GM19351 (cell line): Measurements from ENCODE around the gene MAP4K3.

Experiments used
- ATAC-seq: cut with Tn5 transposase; IDR thresholded peaks from one replicate; pipeline ENCODE4 v1.9.1; 2021; ENCODE audit warnings: mild to moderate bottlenecking, moderate library complexity; ENCODE audit not compliant: unreplicated experiment

Gene MAP4K3

DNA sequence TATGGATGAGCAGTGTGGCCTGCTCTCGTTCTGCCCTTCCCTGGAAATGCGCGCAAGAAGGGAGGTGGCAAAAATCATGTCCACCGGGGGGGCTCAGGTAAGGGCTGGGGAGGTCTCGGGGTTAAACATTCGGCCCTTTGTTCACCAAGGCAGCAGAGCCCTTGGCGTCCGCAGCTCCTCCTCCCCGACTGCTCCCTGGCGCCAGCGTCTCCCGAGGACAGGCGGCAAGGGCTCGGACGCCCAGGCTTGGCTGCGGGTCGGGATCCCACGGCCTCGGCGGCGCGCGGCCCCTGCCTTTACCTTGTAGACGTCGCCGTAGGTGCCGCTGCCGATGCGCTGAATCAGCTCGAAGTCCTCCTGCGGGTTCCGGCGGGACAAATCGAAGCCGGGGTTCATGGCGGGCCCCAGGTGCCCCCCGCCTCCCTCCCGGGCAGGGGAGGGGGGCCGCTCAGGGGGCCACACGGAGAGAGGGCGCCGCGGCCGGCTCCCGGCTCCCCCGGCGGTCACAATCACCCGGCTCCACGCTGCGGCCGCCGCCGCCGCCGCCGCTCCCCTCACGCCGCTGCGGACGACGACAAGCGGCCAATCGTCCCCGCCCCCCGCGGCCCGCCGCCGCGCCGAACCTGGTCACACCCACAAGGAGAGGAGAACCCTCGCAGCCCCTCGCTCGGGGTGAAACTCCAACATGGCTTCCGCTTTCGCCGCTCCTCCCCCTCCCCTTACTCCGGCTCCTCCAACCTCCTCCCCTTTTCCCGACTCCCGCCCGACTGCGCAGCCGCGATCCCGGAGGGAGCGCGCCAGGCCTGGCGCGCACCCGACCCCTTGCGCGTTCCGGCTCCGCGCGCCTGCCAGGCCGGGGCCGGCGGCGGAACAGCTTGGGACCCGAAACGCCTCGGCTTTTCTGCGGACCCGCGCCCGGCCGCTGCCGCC, at the start of gene MAP4K3:
MAP4K3 (minus strand) TSS at position 694 of the 930 bp plus-strand sequence; CDS start at position 396, 298 bp downstream.
- peak; percentile 75 for ATAC-seq

DNA sequence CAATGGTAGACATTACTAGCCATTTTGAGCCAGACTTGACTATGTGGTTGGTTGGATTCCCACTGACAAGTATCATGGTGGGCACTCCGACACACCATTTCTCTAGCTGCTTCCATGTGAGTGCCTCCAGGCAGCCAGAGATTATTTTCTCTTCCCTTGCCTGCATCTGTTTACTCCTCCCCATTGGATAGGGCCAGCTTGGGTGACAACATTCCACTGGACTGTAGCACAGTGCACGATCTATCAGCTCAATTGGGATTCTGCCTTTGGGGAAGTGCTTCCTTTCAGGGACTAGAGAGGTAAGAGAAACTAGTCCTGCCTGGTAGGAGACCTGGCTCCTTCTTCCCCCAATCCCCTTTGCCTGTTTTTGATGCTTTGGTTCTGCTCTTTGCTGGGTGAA, 49.0 kb upstream of the MAP4K3 start:
- no peak for ATAC-seq

DNA sequence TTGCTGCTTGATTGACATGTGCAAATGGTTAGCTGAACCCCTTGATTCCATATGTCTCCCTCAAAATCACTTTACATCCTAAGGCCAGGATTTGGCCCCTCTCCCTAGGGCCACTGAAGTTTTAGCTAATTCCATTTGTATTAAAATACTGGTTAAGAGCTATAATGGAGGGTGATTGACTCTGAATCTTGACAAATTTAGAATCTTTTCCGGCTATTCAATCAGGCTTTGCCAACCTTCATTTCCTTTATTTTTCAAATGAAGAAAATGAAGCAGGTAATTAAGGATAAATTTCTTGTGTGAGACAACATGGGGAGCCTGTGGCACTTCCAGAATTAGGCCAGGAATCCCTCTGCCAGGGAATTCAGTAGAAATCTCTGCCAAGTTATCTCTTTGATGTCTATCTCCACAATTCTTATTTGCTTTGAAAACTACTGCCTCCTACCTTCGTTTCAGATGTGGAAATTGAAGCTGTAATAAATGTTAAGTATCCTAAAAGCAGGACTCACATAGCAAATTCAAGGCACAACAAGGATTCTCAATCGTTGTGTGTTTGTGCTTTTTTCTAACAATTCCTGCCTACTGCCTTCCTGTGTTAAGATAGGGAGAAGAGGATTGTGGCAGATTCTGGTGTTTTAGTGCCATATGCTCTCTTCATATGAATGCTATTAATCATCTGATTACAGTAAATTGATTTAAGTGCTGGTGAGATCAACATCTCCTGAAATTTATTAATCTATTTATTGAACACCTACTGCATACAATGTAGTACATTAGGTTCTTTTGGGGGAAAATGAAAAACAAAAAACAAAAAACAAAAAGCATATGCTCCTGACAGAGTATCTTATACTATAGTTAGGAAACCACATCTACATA, 47.8 kb upstream of the MAP4K3 start:
- ATAC-seq = no peak

DNA sequence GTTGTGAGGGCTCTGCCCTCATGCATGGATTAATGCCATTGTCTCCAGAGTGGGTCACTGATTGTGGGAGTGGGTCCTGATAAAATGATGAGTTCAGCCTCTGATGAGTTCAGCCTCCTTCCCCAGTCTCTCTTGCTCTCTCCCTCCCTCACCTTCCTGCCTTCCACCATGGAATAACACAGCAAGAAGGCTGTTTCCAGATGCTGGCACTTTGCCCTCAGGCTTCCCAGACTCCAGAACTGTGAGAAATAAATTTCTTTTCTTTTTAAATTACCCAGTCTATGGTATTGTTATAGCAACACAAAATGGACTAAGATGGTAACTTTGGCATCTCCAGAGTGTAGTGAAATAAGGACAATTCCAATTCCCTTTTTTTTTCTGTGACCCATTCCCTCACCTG, 47.1 kb upstream of the MAP4K3 start:
- no peak for ATAC-seq

DNA sequence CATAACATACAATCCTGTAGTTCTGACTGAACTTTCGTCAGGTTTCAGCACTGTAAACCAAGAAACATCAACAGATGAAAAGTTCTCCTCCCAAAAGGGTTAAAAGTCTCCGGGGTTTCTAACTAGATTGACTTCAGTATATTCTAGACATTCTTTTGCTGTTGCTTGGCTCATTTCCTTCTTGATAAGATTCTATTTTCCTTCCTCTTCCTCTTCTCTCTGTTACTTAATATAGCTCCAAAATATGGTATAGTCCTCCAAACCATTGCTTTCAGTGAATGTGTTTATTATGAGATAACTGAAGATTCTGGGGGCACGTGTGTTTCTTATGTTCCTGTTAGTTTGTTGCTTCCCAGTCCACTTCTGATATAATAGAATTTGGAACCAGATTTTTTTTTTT, 46.4 kb upstream of the MAP4K3 start:
- no peak for ATAC-seq

DNA sequence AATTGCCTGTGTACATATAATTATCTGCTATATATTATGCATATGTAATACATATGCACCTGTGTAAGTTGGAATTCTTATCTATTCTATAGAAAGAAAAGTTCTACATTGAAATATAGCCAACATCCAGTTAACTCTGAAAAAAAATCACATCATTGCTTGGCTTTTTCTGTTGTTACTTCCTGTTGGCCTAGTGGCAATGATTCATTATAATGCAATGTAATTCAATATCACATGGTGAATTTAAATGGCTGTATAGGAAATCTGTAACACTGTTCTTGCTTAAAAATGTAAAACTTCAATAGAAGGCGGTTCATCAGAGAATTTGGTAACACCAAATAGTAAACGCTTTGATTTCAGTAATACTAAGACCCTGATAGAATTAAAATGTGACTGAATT, 44.5 kb upstream of the MAP4K3 start:
- no peak for ATAC-seq

DNA sequence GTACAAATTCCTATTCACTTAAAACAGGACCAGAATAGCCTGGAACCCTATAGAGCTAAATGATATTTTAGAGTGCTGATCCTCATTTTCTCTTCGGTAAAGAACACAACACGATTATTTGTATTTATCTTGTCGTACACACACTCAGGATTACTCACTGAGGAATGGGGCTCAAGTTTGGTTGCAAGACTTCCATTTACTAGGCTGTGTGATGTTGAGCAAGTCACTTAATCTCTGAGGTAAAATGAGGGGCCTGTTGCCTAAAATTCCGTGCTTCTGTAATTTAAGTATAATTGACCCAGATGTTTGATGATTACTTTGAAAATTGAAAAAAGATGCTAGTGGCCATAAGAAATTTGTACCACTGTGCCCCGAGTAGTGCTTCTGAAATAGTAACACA, 42.6 kb upstream of the MAP4K3 start:
- ATAC-seq = no peak

DNA sequence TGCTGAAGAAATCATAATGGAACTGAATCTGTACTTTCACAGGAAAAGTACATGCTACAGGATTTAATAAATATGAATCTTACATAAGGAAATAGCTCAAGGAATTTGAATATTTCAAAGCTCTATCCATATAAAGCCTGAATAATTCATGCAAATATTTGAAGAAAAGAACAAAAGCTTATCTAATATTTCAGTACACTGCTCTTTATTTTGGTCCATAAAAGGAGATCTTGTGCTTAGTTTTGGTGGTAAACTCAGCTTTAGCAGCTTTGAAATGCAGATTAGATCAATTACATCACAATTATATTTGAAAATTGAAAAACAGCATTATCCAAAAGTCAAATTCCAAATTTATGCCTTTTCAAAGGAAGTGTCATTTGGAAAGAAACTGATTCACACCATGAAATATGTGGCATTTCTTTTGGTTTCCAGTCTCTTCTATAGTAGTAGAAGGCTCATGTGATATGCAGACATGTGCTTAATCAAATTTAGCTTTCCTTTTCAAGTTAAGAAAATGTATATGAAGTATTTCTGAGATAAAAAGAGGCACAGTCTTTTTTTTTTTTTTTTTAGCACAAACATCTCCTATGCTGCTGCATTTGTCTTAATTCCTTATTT, 42.1 kb upstream of the MAP4K3 start:
- ATAC-seq = no peak

DNA sequence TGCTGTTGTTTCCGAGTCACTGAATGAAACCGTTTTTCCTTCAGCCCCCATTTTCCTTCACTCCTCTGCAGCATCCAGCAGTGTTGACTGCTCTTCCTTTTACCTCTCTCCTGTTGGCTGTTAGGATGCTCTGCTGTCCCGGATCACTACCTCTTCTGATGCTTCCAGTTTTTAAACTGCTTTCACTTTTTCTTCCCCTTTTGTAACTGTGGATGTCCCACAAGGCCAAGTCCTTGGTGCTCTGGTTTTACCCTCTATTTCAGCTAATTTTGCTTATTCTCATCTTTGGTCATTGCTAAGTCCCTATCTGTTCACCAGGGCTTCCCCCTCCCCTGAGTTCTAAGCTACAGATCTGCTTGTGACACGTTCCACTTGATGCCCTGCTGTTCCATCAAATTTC, 39.4 kb upstream of the MAP4K3 start:
- peak; percentile 92 for ATAC-seq

DNA sequence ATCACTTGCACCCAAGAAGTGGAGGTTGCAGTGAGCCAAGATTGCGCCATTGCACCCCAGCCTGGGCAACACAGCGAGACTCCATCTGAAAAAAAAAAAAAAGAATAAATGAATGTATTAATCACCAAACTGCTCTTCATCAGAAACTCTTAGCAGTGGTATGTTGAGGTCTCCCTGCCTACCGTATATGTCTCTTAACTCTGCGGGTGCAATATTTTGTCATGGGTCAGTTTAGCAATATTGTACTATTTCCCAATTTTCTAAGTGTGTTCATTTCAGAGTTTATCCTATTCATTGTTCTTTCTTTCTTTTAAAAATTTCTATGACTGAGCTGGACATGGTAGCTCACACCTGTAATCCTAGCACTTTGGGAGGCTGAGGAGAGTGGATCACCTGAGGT, 37.9 kb upstream of the MAP4K3 start:
- ATAC-seq = no peak

DNA sequence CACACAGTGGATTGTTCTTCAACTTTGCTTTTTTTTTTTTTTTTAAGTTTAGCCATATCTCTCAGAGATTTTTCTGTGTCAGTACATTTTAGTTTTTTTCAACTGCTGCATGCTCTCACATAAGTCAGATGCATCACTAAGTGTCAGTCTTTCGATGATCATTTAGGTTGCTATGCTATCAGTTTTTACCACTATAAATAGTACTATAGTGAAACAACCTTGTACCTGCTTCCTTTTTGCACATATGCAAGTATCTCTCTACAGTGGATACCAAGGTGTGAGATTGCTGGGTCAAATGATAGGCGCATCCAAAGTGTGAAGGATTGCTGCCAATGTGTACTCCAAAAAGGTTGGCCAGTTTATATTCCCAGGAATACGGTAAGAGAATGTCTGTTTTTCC, 33.5 kb upstream of the MAP4K3 start:
- peak; percentile 66 for ATAC-seq

DNA sequence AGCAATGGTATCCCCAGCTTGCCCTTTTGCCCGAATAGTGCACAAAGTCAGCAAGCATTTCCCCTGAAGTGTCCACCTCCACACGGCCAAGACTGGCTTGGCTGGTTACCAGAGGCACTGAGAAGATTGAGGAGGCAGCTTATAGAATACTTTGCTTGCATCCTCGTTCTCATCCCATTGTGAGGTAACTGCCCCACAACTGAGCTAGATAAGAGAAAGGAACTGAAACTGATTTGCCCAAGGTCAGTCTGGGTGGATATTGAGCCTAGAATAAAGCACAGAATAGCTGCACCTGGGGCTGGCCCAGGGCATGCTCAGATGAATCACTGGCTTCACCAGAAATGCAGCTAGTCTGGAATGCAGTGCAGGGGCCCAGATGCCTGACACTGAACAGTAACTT, 32.7 kb upstream of the MAP4K3 start:
- peak; percentile 81 for ATAC-seq

DNA sequence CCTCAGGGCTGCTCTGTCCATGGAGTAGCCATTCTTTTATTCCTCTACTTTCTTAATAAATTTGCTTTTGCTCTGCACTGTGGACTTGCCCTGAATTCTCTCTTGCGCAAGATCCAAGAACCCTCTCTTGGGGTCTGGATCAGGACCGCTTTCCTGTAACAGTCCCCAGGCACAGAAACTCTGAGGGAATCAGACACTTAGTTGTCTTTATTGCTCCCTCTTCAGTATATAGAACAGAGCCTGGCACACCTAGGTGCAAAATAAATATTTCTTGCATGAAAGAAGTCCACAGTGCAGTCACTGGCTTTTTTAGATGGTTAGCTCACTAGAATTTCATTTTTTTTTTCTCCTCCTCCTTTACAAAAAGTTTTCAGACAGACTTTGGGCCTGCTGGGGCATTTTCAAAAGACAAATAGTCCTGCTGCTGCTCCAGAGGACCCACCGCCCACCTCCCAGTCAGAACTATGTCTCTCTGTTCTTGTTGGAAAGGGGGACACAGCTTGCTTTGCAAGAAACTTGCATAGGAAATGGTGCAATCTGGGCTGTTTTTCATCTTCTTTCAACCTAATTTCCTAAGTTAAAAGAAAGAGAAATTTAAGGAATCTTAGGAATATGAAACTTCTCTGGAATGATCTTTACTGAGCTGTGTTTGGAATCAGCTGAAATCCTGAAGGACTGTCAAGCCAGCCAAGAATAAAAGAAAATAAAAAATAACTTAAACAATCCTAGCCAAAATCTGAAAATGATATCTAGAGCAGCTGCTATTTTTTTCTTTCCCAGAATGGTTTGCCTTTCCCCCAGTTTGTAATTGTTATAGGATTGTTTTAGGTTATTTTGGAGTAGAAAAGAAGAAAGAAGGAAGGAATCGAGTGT, 31.7 kb upstream of the MAP4K3 start:
- ATAC-seq = no peak

DNA sequence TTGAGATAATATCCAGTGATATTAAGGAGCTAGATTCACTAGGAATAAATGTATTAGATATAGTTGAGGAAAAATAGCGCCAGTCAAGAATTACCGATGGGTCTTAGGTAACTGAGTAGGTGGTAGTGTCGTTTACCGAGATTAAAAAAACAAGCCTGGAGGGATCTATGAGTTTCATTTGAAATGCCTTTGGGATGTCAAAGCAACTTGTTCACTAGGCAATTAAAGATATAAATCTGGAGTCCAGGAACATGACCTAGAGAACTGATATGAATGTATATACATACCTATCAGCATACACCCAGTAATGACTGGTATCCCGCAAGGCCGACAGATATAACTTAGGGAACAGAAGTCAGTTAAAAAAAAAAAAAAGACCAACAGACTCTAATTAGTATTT, 29.2 kb upstream of the MAP4K3 start:
- ATAC-seq = no peak

DNA sequence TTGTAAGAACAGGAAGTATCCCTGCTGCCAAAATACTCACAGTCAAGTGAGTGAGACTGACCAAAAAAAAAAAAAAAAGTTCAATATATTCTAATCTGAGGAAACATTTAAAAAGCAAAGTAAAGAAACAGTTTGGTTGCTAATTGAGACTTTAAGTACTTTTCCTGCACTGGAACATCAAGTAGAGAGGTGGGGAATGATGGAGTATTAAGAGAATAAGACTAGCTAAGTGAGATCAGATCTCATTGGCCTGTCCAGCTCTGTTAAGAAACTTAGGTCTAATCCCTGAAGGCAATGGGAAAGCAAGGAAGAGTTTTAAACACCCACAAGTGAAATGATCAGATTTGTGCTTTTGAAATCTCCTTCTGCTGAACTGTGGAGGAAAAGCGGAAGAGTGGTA, 27.8 kb upstream of the MAP4K3 start:
- no peak for ATAC-seq

DNA sequence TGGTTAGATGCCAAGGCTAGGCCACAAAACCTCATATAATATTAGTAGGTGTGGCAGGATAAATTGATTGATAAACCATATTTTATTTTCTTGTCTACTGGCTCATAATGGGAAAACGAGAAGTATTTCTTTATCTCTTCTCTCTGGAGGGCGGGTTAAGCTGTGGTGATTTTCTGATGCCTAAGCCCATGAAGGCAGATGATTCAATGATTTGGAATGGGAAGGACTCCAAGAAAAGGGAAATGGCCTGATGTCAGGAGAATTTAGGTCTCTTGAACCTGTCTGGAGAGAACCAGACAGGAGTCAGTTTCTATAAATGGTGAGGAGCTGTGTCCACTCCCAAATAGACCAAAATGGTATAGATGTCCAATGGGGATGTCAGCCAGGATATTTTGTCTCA, 18.7 kb upstream of the MAP4K3 start:
- no peak for ATAC-seq

DNA sequence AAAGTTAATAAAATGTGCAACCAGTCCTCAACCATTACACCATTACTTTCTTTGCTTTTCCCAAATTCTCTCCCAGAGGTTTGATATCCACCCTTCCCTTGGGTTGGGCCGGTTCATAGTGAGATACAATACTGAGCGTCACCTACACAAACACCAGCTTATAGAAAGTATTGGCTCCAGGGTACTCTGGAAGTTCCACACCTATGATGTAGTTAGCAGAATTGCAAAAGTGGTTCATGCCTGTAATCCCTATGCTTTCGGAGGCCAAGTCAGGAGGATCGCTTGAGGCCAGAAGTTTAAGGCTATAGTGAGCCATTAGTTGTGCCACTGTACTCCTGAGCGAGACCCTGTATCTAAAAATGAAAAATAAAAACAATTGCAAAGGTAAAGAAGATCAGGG, 15.3 kb upstream of the MAP4K3 start:
- no peak for ATAC-seq

DNA sequence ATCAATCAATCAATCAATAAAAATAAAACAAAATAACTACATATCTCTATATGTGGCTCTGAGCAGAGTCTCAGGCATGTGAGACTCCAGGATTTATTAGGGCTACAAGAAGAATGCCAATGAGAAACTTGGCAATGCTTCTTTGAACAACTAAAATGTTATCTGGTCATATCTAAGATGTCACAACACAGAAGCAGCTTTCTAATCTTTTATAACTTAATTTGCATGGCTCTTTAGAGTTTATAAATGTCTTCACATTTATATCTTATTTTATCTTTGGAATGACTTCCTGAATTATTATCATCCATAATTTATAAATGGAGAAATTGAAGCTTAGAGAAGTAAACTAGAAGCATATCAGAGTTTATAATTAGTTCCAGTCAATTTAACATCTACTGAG, 14.9 kb upstream of the MAP4K3 start:
- no peak for ATAC-seq

DNA sequence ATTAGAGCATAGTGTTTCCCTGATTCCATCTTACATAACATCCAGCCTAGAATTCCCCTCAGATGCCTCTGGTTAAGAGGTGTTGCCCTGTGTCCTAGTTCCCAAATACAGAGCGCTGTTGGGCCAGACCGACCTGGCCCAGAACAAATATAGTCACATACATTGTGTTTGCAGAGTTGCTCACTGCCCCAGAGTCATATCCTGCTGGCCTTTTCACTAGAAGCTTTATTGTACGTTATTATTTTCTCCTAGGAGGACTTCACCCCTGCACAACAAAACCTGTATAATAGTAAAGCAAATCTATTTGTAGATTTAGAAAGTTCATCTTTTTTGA, 11.1 kb upstream of the MAP4K3 start:
- no peak for ATAC-seq

DNA sequence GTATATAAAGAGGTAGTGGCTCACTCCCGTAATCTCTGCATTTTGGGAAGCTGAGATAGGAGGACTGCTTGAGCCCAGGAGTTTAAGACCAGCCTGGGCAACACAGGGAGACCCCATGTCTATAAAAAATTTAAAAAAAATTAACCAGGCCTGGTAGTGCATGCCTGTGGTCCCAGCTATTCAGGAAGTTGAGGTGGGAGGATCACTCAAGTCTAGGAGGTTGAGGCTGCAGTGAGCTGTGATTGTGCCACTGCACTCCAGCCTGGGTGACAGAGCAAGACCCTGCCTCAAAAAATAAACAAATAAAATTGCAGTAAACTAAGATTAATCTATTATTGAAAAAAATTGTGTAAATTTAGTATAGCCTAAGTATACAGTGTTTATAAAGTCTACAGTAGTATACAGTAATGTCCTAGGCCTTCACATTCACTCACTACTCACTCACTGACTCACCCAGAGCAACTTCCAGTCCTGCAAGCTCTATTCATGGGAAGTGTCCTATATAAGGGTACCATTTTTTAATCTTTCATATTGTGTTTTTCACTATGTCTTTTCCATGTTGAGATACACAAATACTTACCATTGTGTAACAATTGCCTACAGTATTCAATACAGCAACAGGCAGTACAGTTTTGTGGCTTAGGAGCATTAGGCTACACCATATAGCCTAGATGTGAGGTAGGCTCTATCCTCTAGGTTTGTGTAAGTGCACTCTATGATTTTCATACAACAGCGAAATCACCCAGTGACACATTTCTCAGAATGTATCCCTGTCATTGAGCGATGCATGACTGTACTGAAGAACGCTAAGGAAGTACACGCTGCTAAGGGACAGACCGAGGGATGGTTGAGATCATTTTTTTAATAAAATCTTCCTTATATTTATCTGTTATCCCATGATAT, 10.4 kb upstream of the MAP4K3 start:
- no peak for ATAC-seq
